GM18517 (cell line): ENCODE results near the gene RAC2.
A peak's percentile ranks its signal among the peaks of the same experiment; 100 is the strongest.
"Not testable (repeated sequence)": the region's sequence is repeated elsewhere in the genome, so short reads cannot be mapped to it uniquely, and the experiment has no call there.

ENCODE experiments used
- ATAC-seq: cut with Tn5 transposase; IDR thresholded peaks from one replicate; pipeline ENCODE4 v1.9.1; 2021; ENCODE audit warnings: mild to moderate bottlenecking, moderate library complexity; ENCODE audit not compliant: unreplicated experiment

RAC2 gene

DNA sequence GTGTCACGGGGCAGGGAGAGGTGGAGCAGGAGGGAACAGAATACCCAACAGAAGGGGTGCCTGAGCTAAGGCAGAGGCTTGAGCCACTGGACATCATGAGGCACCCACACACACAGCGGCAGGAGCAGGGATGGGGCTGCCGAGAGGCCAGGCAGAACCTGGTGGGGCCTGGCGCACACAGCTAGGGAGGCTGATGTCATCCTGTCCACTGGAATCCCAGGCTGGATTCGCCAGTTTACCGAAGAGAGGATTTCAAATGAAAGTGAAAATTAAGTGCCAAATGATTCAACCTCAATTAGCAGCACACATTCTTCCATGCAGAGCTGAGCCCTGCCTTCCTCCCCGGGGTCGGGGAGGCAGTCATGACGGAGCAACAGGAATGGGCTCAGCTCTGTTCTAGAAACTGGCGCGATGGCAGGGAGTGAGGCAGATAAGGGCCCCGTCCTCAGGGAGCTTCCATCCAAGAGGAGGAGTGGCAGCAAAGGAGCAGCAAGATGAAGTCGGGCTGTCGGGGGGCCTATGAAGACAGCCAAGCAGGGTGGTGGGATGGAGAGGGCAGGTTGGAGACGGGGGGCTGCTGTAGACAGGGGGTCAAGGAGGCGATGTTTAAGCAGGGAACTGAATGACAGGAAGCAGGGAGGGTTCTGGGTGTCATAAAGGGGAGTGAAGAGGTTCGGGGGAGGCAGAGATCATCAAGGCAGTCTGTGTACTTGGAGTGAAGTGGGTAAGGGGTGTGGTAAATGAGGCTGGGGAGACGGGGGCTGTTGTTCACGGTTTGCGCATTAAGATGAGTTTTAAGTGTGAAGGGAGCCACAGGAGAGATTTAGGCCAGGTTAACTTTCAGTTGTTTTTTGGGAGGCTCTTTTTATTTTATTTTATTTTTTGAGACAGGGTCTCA, 6.4 kb downstream of the RAC2 start:
- ATAC-seq: no peak

DNA sequence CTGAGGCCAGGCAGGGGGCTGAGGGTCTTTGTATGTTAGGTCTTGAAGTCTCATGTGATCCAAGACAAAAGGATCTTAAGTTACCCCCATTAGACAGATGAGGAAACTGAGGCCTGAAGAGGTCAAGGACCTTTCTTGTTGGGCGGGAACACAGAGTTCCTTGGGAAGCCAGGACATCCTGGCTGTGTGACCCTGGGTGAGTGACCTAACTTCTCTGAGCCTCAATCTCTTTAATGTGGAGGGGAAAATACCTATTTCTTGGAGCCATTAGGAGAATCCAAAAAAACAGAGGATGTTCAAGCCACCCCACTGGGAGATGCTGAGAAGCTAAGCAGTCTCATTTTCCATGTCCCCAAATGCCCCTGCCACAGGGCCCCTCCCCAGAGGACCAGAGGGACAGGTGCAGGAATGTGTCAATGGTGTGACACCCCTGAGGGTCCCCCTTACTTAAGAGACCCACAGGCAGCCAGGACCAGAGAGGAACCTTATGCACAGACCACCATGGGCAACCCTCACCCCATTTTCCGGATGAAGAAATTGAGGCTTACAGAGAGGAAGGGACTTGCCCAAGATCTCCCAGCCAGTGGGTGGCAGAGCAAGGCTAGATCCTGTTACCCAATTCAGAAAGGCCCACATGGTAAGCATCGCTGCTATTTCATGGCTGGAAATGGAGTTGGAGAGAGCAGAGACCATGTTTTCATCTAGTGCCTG, 8.0 kb downstream of the RAC2 start:
- ATAC-seq: no peak

DNA sequence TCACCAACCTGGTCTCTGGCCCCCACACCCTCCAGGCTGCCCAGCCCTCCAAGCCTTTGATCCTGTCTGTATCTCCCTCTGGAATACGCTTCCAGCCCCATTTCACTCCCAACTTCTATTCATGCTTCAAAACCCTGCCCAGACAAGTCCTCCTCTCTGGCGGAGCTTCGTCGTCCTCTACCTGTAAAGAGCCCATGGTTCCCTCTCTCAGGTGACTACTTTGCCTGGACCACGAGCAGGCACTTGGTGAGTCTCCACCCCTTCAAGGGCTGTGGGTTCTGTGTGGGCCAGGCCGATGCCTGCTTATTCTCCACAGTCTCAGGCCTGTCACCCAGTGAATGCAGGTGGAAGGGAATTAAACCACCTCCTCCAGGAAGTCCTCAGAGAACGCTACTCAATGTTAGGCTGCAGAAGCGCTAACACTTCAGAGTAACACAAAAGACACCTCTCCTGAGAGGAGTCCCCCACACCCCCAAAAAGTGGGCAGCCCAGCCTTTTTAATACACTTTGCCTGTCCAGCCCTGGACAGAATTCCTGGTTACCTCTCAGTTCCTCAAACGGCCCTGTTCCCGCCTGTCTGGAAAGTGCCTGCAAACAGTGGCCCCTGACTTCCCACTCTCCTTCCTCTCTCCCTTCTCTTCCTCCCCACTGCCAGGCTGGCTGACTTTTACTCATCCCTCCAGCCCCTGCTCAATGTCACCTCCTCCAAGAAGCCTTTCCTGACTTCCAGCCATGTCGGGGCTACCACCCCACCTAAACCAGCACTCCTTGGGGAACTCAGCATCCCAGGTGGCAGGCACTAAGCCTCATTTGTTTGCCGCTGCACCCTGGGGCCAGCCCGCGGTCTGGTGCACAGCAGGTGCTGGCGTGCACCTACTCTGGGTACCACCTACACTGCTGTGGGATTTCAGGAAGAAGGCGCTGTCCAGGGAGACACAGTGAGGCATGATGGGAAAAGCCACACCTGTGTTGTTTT, 9.0 kb downstream of the RAC2 start:
- no peak for ATAC-seq

DNA sequence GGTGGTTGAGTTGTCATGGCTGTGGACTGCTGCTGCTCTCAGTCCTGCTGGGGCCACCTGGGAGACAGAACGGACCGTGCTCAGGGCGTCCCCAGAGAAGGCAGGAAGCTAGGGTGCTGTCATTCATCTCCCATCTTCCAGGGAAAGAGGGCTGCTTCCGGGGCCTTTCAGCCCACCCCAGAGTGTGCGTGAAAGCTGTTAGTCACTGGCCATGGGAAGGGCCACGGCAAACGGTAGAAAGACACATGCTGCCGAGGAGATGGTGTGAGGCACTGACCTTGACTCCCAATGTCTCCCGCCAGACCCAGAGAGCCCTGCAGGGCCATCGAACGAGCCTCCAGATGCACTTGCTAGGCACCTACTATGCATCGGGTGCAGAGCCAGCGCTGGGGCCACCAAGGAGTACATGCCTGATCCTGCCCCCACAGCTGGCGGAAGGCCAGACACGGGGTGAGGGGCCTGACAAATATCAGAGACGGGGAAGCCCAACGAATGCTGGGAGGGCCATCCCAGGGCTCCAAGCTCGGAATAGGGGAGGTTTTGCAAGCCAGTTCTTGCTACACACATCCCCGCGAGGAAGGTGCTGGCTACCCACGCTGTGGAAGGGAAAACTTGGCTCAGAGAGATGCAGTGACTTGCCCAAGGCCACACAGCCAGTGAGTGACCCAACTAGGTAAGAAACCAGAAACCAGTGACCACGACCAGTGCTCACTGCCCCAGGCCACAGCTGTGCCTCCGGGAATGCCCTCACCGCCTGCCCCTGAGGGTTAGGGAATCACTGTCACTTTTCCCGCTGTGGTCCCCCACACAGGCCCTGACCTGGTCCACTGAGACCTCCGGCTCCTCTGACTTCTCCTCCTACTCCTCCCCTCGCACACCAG, 10.1 kb downstream of the RAC2 start:
- ATAC-seq: no peak

DNA sequence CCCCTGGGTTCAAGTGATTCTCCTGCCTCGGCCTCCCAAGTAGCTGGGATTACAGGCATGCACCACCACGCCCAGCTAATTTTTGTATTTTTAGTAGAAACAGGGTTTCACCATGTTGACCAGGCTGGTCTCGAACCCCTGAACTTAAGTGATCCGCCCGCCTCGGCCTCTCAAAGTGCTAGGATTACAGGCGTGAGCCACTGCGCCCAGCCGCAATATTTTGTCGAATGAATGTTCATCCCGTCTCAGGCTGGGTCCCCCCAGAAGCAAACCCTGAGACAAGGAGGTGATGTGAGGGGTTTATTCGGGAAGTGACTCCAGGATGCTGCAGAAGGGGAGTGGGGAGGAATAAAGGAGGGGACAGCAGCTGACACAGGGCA, 10.7 kb downstream of the RAC2 start:
- not testable (repeated sequence) for ATAC-seq

- ATAC-seq: no peak
These were observed 11.7 kb downstream of the RAC2 start for GRCh38 chr22:37232140-37232998.

GRCh38 chr22:37231406-37232139, 12.5 kb downstream of the RAC2 start:
- ATAC-seq: no peak

DNA sequence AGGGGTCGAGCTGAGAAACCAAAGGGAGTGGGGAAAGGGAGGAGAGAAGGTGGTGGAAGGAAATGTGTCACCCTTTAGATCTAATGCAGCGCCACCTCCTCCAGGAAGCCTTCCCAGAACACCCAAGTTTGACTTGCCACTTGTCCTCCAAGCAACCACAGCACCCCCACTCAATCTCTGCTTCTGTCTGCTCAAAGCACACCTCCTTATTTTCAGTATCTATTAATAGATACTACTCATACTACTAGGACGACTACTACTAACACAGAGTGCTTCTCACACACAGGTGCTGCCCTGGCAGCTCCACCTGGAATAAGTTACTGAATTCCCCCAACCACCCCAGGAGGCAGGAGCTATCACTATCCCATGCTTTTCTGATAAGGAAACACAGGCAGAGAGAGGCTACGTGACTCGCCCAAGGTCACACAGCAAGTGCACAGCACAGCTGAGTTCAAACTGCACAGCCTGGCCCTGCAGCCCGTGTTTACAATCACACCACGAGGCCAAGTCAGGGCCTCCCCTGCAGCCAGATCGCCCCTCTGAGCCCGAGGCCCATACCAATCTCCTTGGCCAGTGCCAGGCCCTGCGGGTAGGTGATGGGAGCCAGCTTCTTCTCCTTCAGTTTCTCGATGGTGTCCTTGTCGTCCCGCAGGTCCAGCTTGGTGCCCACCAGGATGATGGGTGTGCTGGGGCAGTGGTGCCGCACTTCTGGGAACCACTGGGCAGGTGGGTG, 13.2 kb downstream of the RAC2 start:
- peak; percentile 58 for ATAC-seq

DNA sequence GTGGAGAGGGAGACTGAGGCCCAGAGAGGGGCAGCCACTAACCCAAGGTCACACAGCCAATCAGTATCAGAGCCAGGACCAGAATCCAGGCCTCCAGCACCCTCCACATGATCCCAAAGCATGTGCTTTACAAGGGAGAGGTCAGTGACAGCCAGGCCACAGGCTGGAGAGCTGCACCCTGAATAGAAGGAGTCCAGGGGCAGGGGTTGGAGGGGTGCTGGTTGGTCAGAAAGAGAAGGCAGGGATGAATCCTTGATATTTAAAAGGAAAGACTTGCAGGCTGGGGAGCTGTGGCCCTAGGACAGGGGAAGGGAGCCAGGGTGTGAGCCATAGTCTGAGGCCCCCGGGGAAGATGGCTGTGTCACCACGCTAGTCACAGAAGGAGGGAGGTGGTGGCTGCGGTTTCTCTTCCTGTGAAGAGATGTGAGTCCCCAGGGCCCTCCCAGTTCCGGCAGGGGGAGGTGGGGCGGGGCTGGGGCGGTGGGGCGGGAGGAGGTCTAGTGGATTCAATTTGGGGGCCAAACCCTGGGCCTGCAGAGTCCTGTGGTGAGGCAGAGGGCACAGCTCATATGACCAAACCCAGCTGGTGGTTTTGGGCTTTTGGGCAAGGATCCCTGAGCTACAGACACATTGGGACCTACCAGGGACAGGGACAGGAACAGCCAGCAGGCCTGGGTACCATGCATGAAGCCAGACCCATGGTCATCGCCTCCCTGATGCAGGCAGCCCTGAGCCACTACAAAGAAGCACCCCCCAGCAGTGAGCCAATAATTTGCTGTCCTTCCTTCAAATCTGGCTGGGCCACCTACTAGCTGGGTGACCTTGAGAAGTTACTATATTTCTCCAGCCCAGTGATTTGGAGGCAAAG, 14.0 kb downstream of the RAC2 start:
- ATAC-seq: peak; percentile 42

DNA sequence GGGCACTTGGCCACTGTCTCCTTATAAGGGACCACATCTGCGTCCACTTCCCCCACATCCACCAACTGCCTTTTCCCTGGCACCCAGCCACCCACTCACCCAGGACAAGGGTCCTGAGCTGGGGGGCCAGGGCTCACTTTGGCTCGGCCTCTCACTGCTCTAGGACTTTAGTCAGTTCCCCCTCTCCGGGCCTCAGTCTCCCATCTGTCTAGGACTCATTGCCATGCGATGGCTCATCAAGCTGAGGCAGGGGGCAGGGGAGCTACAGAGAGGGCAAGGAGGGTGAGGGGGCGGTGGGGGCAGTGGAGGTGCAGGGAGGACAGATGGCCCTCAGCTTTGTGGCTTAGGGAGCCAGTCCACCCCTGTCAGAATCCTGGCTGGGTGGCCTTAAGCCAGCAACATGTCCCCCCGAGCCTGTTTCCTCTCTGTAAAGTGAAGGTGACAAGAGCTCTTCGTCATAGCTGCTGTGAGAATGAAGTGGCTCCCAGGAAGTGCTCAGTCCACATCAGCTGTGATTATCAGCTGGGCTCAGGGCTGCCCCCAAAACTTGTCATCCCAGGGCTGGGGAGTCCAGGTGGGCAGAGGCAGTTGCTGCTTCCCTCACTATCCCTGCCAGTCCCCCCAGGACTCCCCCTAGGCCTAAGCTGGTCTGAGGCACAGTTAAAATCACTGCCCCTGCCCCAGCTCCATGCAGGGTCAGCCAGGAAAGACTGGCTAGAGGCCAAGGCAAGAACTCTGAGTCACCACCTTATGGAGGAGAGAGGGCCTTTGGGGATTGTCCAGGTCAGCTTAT, 14.9 kb downstream of the RAC2 start:
- no peak for ATAC-seq

- no peak for ATAC-seq
These were observed 15.7 kb downstream of the RAC2 start for GRCh38 chr22:37228106-37229011.

DNA sequence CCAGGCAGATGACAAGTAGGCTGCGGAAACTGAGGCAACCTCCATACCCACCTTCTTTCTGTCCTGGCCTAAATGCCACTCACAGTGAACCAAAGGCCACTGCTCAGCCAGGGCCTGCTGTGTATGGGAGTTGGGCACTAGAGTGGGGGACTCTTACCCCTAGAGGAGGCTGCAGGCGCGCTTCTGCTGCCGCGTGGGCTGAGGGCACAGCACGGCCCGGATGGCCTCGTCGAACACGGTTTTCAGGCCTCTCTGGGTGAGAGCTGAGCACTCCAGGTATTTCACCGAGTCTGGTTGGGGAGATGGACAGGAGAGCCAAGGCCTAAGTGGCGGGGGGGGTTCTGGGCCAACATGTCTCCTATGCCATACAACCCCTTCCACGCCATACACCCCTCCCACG, 17.6 kb downstream of the RAC2 start:
- no peak for ATAC-seq

- no peak for ATAC-seq
These were observed 18.0 kb downstream of the RAC2 start for GRCh38 chr22:37226087-37226486.

DNA sequence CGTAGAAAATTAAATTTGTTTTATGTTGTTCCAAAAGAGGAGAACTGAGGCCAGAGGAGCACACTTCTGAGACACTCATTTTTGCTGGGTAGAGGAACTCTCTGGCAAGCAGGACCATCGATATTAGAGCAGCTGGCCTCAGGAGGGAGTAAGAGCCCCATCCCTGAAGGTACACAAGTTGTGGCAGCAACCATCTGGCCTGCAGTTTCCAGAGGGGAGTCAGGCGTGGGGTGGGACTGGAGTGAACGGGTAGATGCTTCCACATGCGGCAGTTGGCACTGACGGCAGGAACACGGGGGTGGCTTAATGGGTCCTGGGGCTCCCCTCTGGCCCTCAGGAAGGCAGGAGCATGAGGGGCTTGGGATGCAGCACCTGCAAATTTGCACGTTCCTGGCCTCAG, 18.6 kb downstream of the RAC2 start:
- no peak for ATAC-seq
